MV-4-11 (cell line): ENCODE results near the gene NCK2.

Experiments
- DNase-seq: peaks from one replicate; lab custom pipeline; 2025; lab: John Stamatoyannopoulos, UW

NCK2 gene

GRCh38 chr2:105736145-105736544, 8.6 kb upstream of the NCK2 start:
- DNase-seq = no peak

GRCh38 chr2:105737980-105738657, 6.6 kb upstream of the NCK2 start:
- DNase-seq = no peak

GRCh38 chr2:105738658-105739241, 6.0 kb upstream of the NCK2 start:
- DNase-seq = no peak

GRCh38 chr2:105739426-105739825, 5.3 kb upstream of the NCK2 start:
- DNase-seq = no peak

GRCh38 chr2:105739944-105740530, 4.7 kb upstream of the NCK2 start:
- peak; percentile 33 for DNase-seq

GRCh38 chr2:105741174-105741573, 3.5 kb upstream of the NCK2 start:
- no peak for DNase-seq

- no peak for DNase-seq
Observed at GRCh38 chr2:105741617-105742016, 3.1 kb upstream of the NCK2 start.

- peak; percentile 10 for DNase-seq
Observed at GRCh38 chr2:105744091-105744908, 412 bp upstream of the NCK2 start.

GRCh38 chr2:105746177-105747080, 1.7 kb downstream of the NCK2 start:
- DNase-seq = peak; percentile 35

- DNase-seq = no peak
Observed at GRCh38 chr2:105747254-105747894, 2.7 kb downstream of the NCK2 start.

GRCh38 chr2:105747991-105748390, 3.3 kb downstream of the NCK2 start:
- DNase-seq = no peak

GRCh38 chr2:105748566-105748965, 3.9 kb downstream of the NCK2 start:
- DNase-seq = no peak

GRCh38 chr2:105749583-105750400, 5.1 kb downstream of the NCK2 start:
- peak; percentile 65 for DNase-seq

- DNase-seq = no peak
Observed at GRCh38 chr2:105750735-105751134, 6.0 kb downstream of the NCK2 start.

- DNase-seq = no peak
Observed at GRCh38 chr2:105751272-105751671, 6.6 kb downstream of the NCK2 start.

- no peak for DNase-seq
Observed at GRCh38 chr2:105752691-105753358, 8.1 kb downstream of the NCK2 start.

- no peak for DNase-seq
Observed at GRCh38 chr2:105753380-105753779, 8.7 kb downstream of the NCK2 start.

- no peak for DNase-seq
Observed at GRCh38 chr2:105754011-105754410, 9.3 kb downstream of the NCK2 start.

- DNase-seq = peak; percentile 85
Observed at GRCh38 chr2:105754994-105755393, 10.3 kb downstream of the NCK2 start.

- DNase-seq = no peak
Observed at GRCh38 chr2:105755895-105756294, 11.2 kb downstream of the NCK2 start.
